B cell (primary cell): ENCODE data around the gene CD96. TPM values are rescaled to one million over a fixed set of nuclear protein-coding genes. Genes with fewer than 3 reads are reported as not detected.

Experiments
- ATAC-seq: fragments of 200-7000 bp; cut with Tn5 transposase; one replicate; pipeline ENCODE4 v1.10.0; 2021; ENCODE audit warnings: low read depth, mild to moderate bottlenecking, moderate number of reproducible peaks, moderate library complexity
- CTCF ChIA-PET: fragments of 350-600 bp; sonication (Branson Sonifier 250); formaldehyde crosslinking; loops from one replicate; lab custom pipeline; 2021; ENCODE audit warnings: antibody characterized with exemption, inconsistent platforms; lab: Charles Lee
- POLR2A ChIA-PET: fragments of 350-600 bp; sonication (Branson Sonifier 250); formaldehyde crosslinking; loops from one replicate; lab custom pipeline; 2021; ENCODE audit warnings: antibody characterized with exemption; lab: Charles Lee
- DNase-seq: peaks from one replicate; pipeline ENCODE4 v3.0.0; 2013
- H2AFZ ChIP-seq: 2 replicates; pipeline ENCODE4 v1.6.1; 2012; ENCODE audit warnings: mild to moderate bottlenecking, low read depth, low read length; ENCODE audit not compliant: insufficient read depth, poor library complexity, severe bottlenecking
- H3K27ac ChIP-seq, 2 donors: 1 replicate in 1 of 2; 2 replicates in 1 of 2; pipeline ENCODE4 v1.5.1; 2012 to 2013; ENCODE audit warnings: low read length in 2 of 2, mild to moderate bottlenecking in 2 of 2, moderate library complexity in 1 of 2
- H3K27me3 ChIP-seq, 4 experiments: fragments of 200-600 bp in 1 of 4; sonication (generic) in 1 of 4; replicated peaks in 1 of 4; 1 replicate in 2 of 4; 2 replicates in 2 of 4; pipeline versions ENCODE4 v1.6.1 to v1.7.0; 2013 to 2016; ENCODE audit warnings: low read length in 3 of 4, mild to moderate bottlenecking in 2 of 4, mixed read lengths in 1 of 4, moderate library complexity in 1 of 4; ENCODE audit not compliant: insufficient read depth in 4 of 4, control insufficient read depth in 3 of 4; ENCODE audit errors: control extremely low read depth in 1 of 4
- H3K36me3 ChIP-seq, 2 experiments: replicated peaks in 1 of 2; 1 replicate in 1 of 2; 2 replicates in 1 of 2; pipeline versions ENCODE4 v1.6.1 to v1.7.1; 2013; ENCODE audit warnings: low read length in 1 of 2; ENCODE audit not compliant: insufficient read depth in 2 of 2, control insufficient read depth in 1 of 2; ENCODE audit errors: control extremely low read depth in 1 of 2, extremely low read depth in 1 of 2
- H3K4me1 ChIP-seq, 2 donors: fragments of 200-600 bp in 1 of 2; sonication (generic) in 1 of 2; 1 replicate in 1 of 2; 2 replicates in 1 of 2; pipeline versions ENCODE4 v1.5.1 to v1.6.1; 2013 to 2017; ENCODE audit warnings: low read length in 2 of 2; ENCODE audit not compliant: control insufficient read depth in 2 of 2, insufficient read depth in 2 of 2
- H3K4me2 ChIP-seq: replicated peaks from 2 replicates; pipeline ENCODE3; 2012; ENCODE audit warnings: mild to moderate bottlenecking, low read depth, low read length; ENCODE audit not compliant: poor library complexity, severe bottlenecking
- H3K4me3 ChIP-seq, 5 experiments: fragments of 200-600 bp in 1 of 5; sonication (generic) in 1 of 5; 1 replicate in 3 of 5; 2 replicates in 2 of 5; pipeline versions ENCODE4 v1.5.1 to v1.7.0; 2011 to 2016; ENCODE audit warnings: low read length in 4 of 5, mild to moderate bottlenecking in 4 of 5, low read depth in 2 of 5, control low read depth in 1 of 5, moderate library complexity in 1 of 5; ENCODE audit not compliant: insufficient read depth in 1 of 5; ENCODE audit errors: control extremely low read depth in 1 of 5, extremely low read depth in 1 of 5
- H3K79me2 ChIP-seq: fragments of 200-600 bp; sonication (generic); one replicate; pipeline ENCODE4 v1.6.0; 2016; ENCODE audit warnings: low read length; ENCODE audit not compliant: control insufficient read depth, insufficient read depth
- H3K9ac ChIP-seq: fragments of 200-600 bp; sonication (generic); 2 replicates; pipeline ENCODE4 v1.6.1; 2017; ENCODE audit warnings: mild to moderate bottlenecking, low read length, moderate library complexity
- H3K9me3 ChIP-seq, 3 donors: one replicate each; pipeline versions ENCODE4 v1.6.1 to v1.7.1; 2013; ENCODE audit warnings: low read length in 2 of 3; ENCODE audit not compliant: control insufficient read depth in 2 of 3, insufficient read depth in 1 of 3; ENCODE audit errors: control extremely low read depth in 1 of 3
- H4K20me1 ChIP-seq: 2 replicates; pipeline ENCODE4 v1.6.0; 2012; ENCODE audit warnings: mild to moderate bottlenecking, low read length; ENCODE audit not compliant: insufficient read depth, control insufficient read depth, poor library complexity, severe bottlenecking
- H3K27ac Mint-ChIP-seq: one replicate; pipeline ENCODE4 v1.8.0; 2021; ENCODE audit warnings: mixed read lengths
- H3K27me3 Mint-ChIP-seq: one replicate; pipeline ENCODE4 v1.8.0; 2021; ENCODE audit warnings: mixed read lengths
- H3K4me1 Mint-ChIP-seq: one replicate; pipeline ENCODE4 v1.8.0; 2021; ENCODE audit warnings: mixed read lengths
- H3K4me3 Mint-ChIP-seq: one replicate; pipeline ENCODE4 v1.8.0; 2021; ENCODE audit warnings: mixed read lengths
- H3K9me3 Mint-ChIP-seq: one replicate; pipeline ENCODE4 v1.8.0; 2022; ENCODE audit warnings: mixed read lengths; ENCODE audit not compliant: insufficient read depth
- CTCF ChIP-seq: fragments of 200-600 bp; IDR thresholded peaks from one replicate; pipeline ENCODE4 v1.8.0; 2022; ENCODE audit warnings: antibody characterized with exemption, mild to moderate bottlenecking
- EZH2 ChIP-seq: IDR thresholded peaks from 2 replicates; pipeline ENCODE4 v1.6.1; 2012; ENCODE audit warnings: borderline replicate concordance, low read depth, mild to moderate bottlenecking, moderate library complexity, low read length; ENCODE audit not compliant: insufficient read depth, poor library complexity, severe bottlenecking
- WGBS: methylation state at CpG from one replicate; pipeline ENCODE4 v1.1.5; 2013; ENCODE audit warnings: missing lambda C conversion rate; ENCODE audit not compliant: insufficient coverage; 5-methylcytosine and 5-hydroxymethylcytosine counted together
- intact Hi-C: fragments of 100-400 bp; cut with micrococcal nuclease; formaldehyde crosslinking; loops from one replicate; pipeline ENCODE4 v1.10.0; 2022
- polyA plus RNA-seq: library from polyadenylated mRNA; depleted of rRNA; stranded (reverse); fragments of >200 nt; gene quantifications from 2 replicates; pipeline ENCODE4 v1.2.3, GENCODE V29; 2012
- total RNA-seq, 2 donors: library from RNA; stranded (reverse); fragments of 120-200 nt in 1 of 2; gene quantifications; 1 replicate in 1 of 2; 2 replicates in 1 of 2; pipeline versions ENCODE4 v1.2.3 to v1.2.4, GENCODE V29; 2013 to 2022

CD96 gene
- total and polyA plus RNA-seq, 2 donors (not counting 1 experiment from before 2014, with no cell fraction given), result 21.4 to 56.2 TPM

GRCh38 chr3:111615880-111616279 lies 73.9 kb downstream of the CD96 start:
- Mint-ChIP-seq H3K4me3 (no peak overlapping the region), H3K27ac (peak overlapping the region; percentile 69), H3K4me1 (peaks cover 27% of the 10 kb centered on the region), H3K9me3 (no peaks in the 10 kb centered on the region), H3K27me3 (no peaks in the 10 kb centered on the region)
- intact Hi-C loops, result loop anchor here (1.0 to 5.0 kb wide), 3 partner anchors 38 to 75 kb away; no protein-coding TSS in a partner anchor
- ATAC-seq, result no peak
- no peaks in the 10 kb centered on the region for H3K79me2 ChIP-seq
- ChIA-PET POLR2A (interaction anchor here (0.7 to 1.0 kb wide), 2 partner anchors 21 to 52 kb away, joined by 3 to 6 read pairs; partner anchors contain the start of gene ZBED2), CTCF (interaction anchor here (0.7 to 5.4 kb wide), 14 partner anchors 9 to 102 kb away, joined by 3 to 71 read pairs (median 8); partner anchors contain the start of gene ZBED2)
- peaks cover 0 to 6% of the 10 kb centered on the region in 2 experiments for H3K36me3 ChIP-seq
- TF ChIP-seq EZH2 (no peak), CTCF (no peak)
- H3K9ac ChIP-seq, result no peak overlapping the region
- H3K27me3 ChIP-seq, result no peaks in the 10 kb centered on the region
- peak overlapping the region; percentile 32 for H2AFZ ChIP-seq
- peaks cover 18 to 24% of the 10 kb centered on the region in 2 donors for H3K4me1 ChIP-seq
- peak overlapping the region; percentile 2 to 39 for H3K27ac ChIP-seq
- no peak overlapping the region for H3K4me3 ChIP-seq
- H3K4me2 ChIP-seq, result peak overlapping the region; percentile 42
- H3K9me3 ChIP-seq, result peaks cover 0 to 19% (median 2%) of the 10 kb centered on the region in 3 donors
- H4K20me1 ChIP-seq, result no peaks in the 10 kb centered on the region
- 0% methylated on average over 2 of the region's 3 CpGs for WGBS
- DNase-seq, result peak; percentile 36

- TF ChIP-seq CTCF (peak; percentile 8), EZH2 (no peak)
- peaks cover 0 to 2% of the 10 kb centered on the region in 2 experiments for H3K36me3 ChIP-seq
- no peak overlapping the region for H3K4me3 ChIP-seq
- ChIA-PET POLR2A (interaction anchor here (0.7 to 1.0 kb wide), 2 partner anchors 22 to 51 kb away, joined by 3 to 6 read pairs; partner anchors contain the start of gene ZBED2), CTCF (interaction anchor here (0.7 to 5.4 kb wide), 16 partner anchors 9 to 352 kb away, joined by 3 to 71 read pairs (median 7); partner anchors contain the start of gene ZBED2)
- H3K9ac ChIP-seq, result no peak overlapping the region
- H3K79me2 ChIP-seq, result no peaks in the 10 kb centered on the region
- H3K27ac ChIP-seq, result peak overlapping the region; percentile 2 to 39
- no peaks in the 10 kb centered on the region for H3K27me3 Mint-ChIP-seq
- peak overlapping the region; percentile 59 for H3K4me3 Mint-ChIP-seq
- no peaks in the 10 kb centered on the region for H3K9me3 Mint-ChIP-seq
- WGBS, result 79% methylated on average over 3 of the region's 6 CpGs
- H3K4me1 Mint-ChIP-seq, result peaks cover 21% of the 10 kb centered on the region
- H3K27me3 ChIP-seq, result no peaks in the 10 kb centered on the region
- H2AFZ ChIP-seq, result peak overlapping the region; percentile 48
- peak; percentile 82 for ATAC-seq
- peak overlapping the region; percentile 42 for H3K4me2 ChIP-seq
- peak overlapping the region; percentile 87 for H3K27ac Mint-ChIP-seq
- DNase-seq, result peak; percentile 49
- H4K20me1 ChIP-seq, result no peaks in the 10 kb centered on the region
- H3K4me1 ChIP-seq, result peaks cover 16 to 21% of the 10 kb centered on the region in 2 donors
- H3K9me3 ChIP-seq, result peaks cover 0 to 19% (median 2%) of the 10 kb centered on the region in 3 donors
- intact Hi-C loops, result loop anchor here (1.0 to 5.0 kb wide), 3 partner anchors 38 to 76 kb away; no protein-coding TSS in a partner anchor
These were observed 74.6 kb downstream of the CD96 start for GRCh38 chr3:111616417-111617105.
